CD4-positive, alpha-beta T cell treated with Interleukin-17A for 1 hour (primary cell): ENCODE measurements around the gene GRPEL1.

ENCODE experiments used
- DNase-seq: peaks from one replicate; pipeline ENCODE4 v3.0.0-alpha.2; 2020

The GRPEL1 gene

GRCh38 chr4:7021355-7021754 is 46.5 kb downstream of the GRPEL1 start:
- no peak for DNase-seq

DNA sequence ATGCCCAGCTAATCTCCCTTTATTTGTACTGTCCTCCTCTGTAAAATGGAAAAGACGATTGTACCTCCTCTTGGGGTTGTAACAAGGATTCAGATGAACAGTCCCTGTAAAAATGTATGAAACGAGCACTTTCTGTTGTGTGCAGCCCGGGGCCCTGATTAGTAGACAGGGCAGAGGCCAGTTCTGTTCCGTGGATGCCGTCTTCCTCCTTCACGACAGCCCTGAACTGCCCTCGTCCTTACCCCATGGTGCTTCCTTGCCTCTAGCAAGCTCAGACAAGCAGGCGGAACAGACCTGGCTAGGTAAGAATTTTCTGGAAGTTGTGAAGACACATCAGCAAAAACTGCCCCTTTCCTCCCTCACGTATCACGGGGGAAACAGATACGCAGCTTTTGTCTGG is 47.0 kb downstream of the GRPEL1 start:
- no peak for DNase-seq

- no peak for DNase-seq
Measured at GRCh38 chr4:7020290-7020689, 47.6 kb downstream of the GRPEL1 start.

- DNase-seq, result no peak
Measured at GRCh38 chr4:7019367-7019766, 48.5 kb downstream of the GRPEL1 start.

DNA sequence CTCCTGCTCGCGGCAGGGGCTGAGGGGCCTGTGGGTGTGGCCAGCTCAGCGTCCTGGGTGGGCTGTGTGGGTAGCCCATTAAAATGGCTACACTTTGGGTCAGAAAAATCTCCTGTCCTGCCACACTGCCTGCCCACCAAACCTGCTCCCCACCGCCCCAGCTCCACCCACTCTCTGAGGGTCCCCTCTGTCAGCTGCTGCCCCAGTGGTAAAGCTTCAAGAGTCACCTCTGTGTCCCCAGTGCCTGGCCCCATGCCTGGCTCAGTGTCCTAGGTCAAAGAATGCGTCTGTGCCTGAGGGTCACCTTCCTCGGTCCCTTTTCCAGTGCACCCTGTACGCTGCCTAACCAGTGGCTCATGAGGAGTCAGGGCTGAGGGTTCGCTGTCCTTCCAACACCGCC is 49.6 kb downstream of the GRPEL1 start:
- no peak for DNase-seq

- no peak for DNase-seq
Measured at GRCh38 chr4:7017446-7018048, 50.3 kb downstream of the GRPEL1 start.

- DNase-seq, result no peak
Measured at GRCh38 chr4:7016512-7016911, 51.4 kb downstream of the GRPEL1 start.

DNA sequence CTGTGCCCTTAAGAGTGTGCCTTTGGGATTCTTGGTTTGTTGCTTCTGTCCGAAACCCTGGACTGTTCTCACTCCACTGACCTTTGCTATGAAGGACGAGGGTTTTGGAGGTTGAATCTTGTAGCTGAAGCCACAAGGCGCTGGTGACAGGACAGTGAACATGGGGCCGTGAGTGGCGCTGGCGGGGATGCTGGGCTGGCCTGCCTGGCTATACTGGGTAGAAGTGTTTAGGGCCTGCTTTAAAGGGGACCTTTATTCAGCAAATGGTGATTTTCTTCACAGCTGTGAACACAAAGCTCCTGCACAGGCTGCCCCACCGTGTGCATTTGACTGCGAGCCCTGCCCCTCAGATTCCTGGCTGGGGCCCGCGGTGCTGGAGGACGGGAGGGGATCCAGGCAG is 51.8 kb downstream of the GRPEL1 start:
- no peak for DNase-seq

GRCh38 chr4:7015383-7016035 is 52.4 kb downstream of the GRPEL1 start:
- no peak for DNase-seq

- DNase-seq, result no peak
Measured at GRCh38 chr4:7014815-7015214, 53.0 kb downstream of the GRPEL1 start.

DNA sequence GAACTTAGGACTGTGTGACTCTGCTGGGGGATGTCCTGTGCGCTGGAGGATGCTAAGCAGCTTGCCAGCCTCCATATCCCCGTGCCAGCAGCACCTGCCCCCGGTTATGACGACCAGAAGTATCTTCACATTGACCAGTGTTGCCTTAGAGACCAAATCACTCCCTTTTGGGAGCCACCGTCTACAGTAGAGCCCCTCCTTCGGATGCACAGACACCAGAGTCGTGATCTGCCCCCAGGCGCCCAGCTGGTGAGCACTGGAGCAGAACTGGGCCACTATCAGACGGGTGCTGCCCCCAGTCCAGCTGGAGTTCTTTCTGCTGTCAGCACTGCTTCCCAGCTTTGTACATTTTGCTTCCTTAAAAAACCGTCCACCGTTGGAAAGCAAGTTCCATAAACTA is 54.7 kb downstream of the GRPEL1 start:
- DNase-seq, result no peak

- DNase-seq, result no peak
Measured at GRCh38 chr4:7009564-7009963, 58.3 kb downstream of the GRPEL1 start.
